ENCODE measurements around the gene MYL12B.
"Not testable (repeated sequence)": the region's sequence is repeated elsewhere in the genome, so short reads cannot be mapped to it uniquely, and the experiment has no call there.

The MYL12B gene

DNA sequence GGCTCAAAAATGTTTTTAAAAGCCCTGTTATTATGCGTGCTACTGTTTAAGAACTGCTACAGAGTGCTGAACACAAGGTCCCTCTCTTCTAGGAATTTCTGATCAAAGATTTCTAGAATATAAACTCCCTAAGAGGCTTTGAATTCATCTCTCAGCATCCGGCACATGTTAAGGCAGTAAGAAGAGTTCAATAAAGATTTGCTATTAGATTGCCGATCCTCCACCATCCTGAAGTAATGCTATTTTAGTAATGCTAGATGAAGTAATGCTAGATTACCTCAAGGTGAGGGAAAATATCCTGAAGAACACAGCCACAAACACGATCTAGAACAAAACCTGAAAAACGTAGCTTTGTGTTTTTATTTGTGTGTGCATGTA is 949 bp upstream of the MYL12B start:
- no peak for DNase-seq

GRCh38 chr18:3262234-3263131 is 550 bp downstream of the MYL12B start:
- DNase-seq, result peak in 6 of 56 donors; percentile 27 to 63 (median 53)

GRCh38 chr18:3263132-3263700 is 1.3 kb downstream of the MYL12B start:
- no peak for DNase-seq

DNA sequence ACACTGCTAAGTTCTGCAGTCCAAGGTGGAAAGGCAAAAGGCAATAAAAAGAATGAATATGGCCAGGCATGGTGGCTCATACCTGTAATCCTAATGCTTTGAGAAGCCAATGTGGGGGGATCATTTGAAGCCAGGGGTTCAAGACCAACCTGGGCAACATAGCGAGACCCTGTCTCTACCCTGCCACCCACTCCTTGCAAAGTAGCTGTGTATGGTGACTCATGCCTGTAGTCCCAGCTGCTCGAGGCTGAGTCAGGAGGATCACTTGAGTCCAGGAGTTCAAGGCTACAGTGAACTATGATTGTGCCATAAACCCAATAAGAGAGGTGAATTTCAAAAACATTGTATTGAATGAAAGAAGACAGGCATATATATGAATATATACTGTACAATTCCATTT is 2.4 kb downstream of the MYL12B start:
- DNase-seq, result no peak

GRCh38 chr18:3265564-3266033 is 3.7 kb downstream of the MYL12B start:
- DNase-seq, result no peak

DNA sequence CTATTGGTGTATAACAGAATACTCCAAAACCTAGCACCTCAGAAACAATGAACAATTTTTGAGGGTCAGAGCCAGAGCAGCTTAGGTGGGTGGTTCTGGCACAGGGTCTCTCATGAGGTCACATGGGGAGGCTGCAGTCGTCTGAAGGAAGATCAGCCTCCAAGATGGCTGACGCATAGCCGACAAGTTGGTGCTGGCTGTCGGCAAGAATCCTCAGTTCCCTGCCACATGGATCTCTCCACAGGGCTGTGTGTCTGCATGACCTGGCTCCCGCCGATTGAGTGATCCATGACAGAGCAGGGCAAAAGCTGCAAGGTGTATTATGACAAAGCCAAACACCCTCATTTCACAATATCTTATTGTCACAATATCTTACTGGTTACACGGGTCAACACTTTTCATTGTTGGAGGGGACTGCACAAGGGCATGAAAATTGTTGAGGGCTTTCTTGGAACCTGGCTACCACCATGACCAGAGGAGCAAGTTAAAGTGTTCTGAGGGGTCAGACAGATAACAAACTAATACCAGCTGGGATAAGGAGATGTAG is 4.2 kb downstream of the MYL12B start:
- DNase-seq, result no peak

- DNase-seq, result no peak
These were observed 6.4 kb downstream of the MYL12B start for GRCh38 chr18:3268306-3268705.

DNA sequence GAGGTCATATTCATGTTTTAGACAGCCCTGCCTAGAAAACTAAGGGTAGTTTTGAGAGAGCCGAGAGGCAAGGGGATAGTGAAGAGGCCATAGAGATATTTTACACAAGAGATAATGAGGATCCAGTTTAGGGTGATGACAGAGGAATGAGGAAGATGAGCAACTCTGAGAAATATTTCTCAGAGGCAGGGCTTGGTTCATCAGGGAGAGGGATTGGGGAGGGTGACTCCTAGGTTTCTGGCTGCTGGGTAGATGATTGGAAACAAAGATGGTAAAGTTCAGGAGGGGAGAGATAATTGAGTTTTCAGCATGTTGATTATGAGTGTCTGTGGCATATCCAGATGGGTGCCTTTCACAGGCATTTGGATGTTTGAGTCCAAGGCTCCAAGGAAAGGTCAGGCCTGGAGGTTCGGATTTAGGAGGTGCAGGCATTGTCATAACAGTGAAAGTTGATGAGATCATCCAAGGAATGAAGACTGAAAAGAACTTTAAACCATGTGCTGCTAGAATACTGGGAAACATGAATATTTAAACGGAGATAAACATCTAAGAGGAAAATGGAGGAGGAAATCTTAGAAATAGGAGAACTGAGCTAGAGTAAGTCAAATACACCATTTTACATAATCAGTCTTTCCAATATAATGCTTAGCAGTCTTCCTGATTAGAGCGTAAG is 7.4 kb downstream of the MYL12B start:
- no peak for DNase-seq

DNA sequence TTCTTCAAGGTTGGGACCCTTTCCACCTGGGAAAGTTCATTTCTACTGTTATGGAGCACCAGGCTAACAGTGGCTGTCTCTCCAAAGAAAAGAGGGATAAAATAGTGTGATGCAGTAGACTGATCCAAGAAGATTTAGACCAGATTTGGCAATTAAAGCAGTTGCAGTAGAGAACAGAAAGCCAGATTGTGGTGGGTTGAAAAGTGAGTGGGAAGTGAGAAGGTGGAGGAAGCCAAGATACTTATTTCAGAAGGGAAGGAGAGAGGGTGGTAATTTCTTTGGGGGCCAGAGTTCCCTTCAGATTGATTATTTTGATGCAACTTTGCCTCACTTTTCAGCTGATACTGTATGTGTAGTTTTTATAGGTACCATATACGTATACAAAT is 8.0 kb downstream of the MYL12B start:
- DNase-seq, result no peak

GRCh38 chr18:3273042-3273441 is 11.1 kb downstream of the MYL12B start:
- no peak for DNase-seq

- not testable (repeated sequence) for DNase-seq
These were observed 15.8 kb downstream of the MYL12B start for GRCh38 chr18:3277643-3278213.

DNA sequence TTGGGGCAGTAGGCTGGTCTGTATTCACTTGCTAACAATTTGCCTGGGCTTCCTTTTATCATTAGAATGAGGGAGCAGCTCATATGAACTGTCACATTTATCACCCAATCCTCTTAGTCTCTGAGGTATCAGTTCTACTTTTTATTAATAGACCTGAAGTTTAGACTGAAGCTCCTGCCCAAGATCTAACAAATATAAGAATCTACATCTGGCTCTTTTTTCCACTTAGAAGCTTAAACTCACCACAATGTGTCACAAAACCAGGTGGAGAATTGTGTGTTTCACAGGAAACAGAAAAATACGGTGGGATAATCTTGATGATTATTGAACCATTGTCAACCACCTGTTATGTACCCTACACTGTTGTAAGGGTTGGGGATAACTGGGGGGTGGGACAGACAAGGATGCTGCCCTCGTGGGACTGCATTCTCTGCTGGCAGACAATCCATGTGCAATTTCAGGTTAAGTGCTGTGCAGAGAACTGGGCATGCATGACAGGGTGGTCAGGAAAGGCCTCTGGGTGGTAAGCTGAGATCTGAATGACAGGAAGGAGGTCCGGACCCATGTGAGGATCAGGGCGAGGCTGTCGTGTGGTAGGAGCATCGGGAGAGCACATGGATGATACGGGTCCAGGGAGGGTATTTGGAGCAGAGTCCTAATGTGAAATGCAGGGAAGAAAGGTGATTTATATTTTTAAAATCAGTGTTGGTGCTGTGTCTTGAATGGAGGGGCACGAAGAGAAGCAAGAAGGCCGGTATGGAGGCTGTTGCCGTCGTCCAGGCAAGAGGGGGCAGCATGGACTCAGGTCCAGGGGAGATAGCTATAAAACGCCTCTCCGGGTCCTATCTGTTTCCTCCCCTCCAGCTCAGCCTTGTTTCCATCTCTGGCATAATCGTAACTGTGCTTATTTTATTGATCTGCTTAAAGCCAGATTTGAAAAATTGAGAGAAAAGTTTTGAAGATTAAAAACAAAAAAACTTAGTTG is 17.6 kb downstream of the MYL12B start:
- DNase-seq, result no peak

DNA sequence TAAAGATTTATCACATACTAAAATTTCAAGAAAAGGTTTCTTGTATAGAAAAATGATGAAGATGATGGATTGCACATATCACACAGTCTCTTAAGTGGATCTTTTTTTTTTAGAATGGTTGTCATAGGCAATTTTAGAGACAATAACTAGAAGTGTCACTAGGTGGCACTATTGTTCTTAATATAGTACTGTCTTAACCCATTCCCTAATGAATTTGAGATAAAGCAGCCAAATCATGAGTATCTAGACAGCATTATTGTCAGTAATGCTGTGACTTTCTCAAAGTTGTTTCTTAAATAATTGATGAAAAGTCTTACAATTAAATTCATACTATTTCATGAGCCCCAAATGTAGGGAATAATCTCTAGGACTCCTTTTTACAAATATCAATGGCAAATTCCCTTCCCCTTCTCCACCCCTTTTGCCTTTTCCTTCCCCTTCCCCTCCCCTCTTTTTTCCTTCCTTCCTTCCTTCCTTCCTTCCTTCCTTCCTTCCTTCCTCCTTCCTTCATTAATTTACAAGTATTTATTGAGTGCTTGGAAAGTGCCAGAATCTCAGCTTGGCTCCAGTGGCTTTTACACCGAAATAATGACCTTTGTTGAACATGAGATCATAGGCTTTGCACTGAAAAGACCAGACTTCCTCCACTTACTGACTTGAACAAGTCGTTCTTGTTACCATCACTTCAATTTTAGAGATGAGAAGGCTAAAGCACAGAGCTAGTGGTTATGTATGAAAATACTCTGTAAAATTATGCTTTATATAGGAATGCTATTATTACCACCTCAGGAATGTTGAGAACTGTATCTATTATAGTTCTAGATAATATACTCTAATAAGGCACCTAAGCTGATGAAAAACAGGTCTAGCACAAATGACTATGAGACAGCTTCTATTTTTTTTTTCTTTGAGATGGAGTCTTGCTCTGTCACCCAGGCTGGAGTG is 19.8 kb downstream of the MYL12B start:
- DNase-seq, result peak in 1 of 56 donors; percentile 8

- peak in 9 of 56 donors; percentile 15 to 61 (median 51) for DNase-seq
These were observed 21.4 kb downstream of the MYL12B start for GRCh38 chr18:3283253-3283863.

GRCh38 chr18:3283908-3284307 is 22.0 kb downstream of the MYL12B start:
- DNase-seq, result peak in 36 of 56 donors; percentile 15 to 62 (median 38)

DNA sequence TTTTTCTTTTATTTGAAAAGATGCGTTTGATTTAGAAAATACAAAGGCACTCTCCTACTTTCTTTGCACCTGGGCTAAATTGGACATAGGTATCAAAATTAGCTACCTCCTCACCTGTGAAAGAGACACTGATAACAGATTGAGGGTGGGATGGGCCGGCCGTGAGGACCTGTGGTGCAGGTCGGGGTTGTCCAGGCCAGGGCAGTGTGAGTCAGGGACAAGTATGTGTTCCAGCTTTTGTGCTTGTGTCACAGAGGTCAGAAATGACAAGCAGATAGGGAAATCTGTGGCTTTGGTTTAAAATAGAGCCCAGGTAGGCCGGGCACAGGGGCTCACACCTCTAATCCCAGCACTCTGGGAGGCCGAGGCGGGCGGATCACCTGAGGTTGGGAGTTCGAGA is 22.6 kb downstream of the MYL12B start:
- DNase-seq, result no peak

- no peak for DNase-seq
These were observed 24.2 kb downstream of the MYL12B start for GRCh38 chr18:3286159-3286558.

GRCh38 chr18:3293196-3293951 is 31.4 kb downstream of the MYL12B start:
- no peak for DNase-seq
